CD4-positive, alpha-beta memory T cell (primary cell): Measurements from ENCODE around the gene TMEM38A. TPM values are rescaled to one million over a fixed set of nuclear protein-coding genes. Genes with fewer than 3 reads are reported as not detected.

Source experiments
- CTCF ChIA-PET: fragments of 350-600 bp; sonication (Branson Sonifier 250); formaldehyde crosslinking; loops from one replicate; lab custom pipeline; 2021; ENCODE audit warnings: inconsistent platforms; ENCODE audit not compliant: partially characterized antibody; lab: Charles Lee
- POLR2A ChIA-PET: fragments of 350-600 bp; sonication (Branson Sonifier 250); formaldehyde crosslinking; loops from one replicate; lab custom pipeline; 2021; ENCODE audit not compliant: partially characterized antibody; lab: Charles Lee
- DNase-seq, 5 donors: peaks; one replicate each; pipeline versions ENCODE4 v3.0.0 to v3.0.0-alpha.2; 2020 to 2022; ENCODE audit warnings: mixed read lengths in 1 of 5
- H3K27ac ChIP-seq: one replicate; pipeline ENCODE4 v1.7.0; 2013; ENCODE audit warnings: low read depth, low read length
- H3K27me3 ChIP-seq: 2 replicates; pipeline ENCODE4 v1.7.0; 2013; ENCODE audit warnings: mild to moderate bottlenecking, low read length, moderate library complexity; ENCODE audit not compliant: insufficient read depth
- H3K36me3 ChIP-seq: 2 replicates; pipeline ENCODE4 v1.7.0; 2013; ENCODE audit warnings: mild to moderate bottlenecking, low read length, moderate library complexity; ENCODE audit not compliant: insufficient read depth
- H3K4me1 ChIP-seq: 2 replicates; pipeline ENCODE4 v1.7.0; 2013; ENCODE audit warnings: mild to moderate bottlenecking, low read length, moderate library complexity; ENCODE audit not compliant: insufficient read depth
- H3K4me3 ChIP-seq, 2 donors: one replicate each; pipeline ENCODE4 v1.7.0; 2013; ENCODE audit warnings: low read length in 2 of 2, mild to moderate bottlenecking in 1 of 2
- H3K9me3 ChIP-seq, 2 donors: one replicate each; pipeline ENCODE4 v1.7.0; 2013; ENCODE audit warnings: low read length in 2 of 2, control low read depth in 1 of 2; ENCODE audit not compliant: control insufficient read depth in 1 of 2
- H3K27ac Mint-ChIP-seq, 7 donors: one replicate each; pipeline ENCODE4 v1.8.0; 2020 to 2021; ENCODE audit warnings: mixed read lengths in 7 of 7, mild to moderate bottlenecking in 6 of 7, inconsistent platforms in 3 of 7, moderate library complexity in 3 of 7
- H3K27me3 Mint-ChIP-seq, 2 donors: one replicate each; pipeline ENCODE4 v1.8.0; 2020 to 2021; ENCODE audit warnings: mixed read lengths in 2 of 2
- H3K36me3 Mint-ChIP-seq, 2 donors: one replicate each; pipeline ENCODE4 v1.8.0; 2020 to 2021; ENCODE audit warnings: mixed read lengths in 2 of 2, inconsistent platforms in 1 of 2, mild to moderate bottlenecking in 1 of 2
- H3K4me1 Mint-ChIP-seq, 4 donors: one replicate each; pipeline ENCODE4 v1.8.0; 2020 to 2021; ENCODE audit warnings: mixed read lengths in 4 of 4, mild to moderate bottlenecking in 1 of 4
- H3K4me3 Mint-ChIP-seq, 8 donors: one replicate each; pipeline ENCODE4 v1.8.0; 2020 to 2021; ENCODE audit warnings: mixed read lengths in 8 of 8, mild to moderate bottlenecking in 7 of 8, moderate library complexity in 6 of 8, inconsistent platforms in 3 of 8
- H3K9me3 Mint-ChIP-seq, 8 donors: one replicate each; pipeline ENCODE4 v1.8.0; 2020 to 2021; ENCODE audit warnings: mixed read lengths in 8 of 8, mild to moderate bottlenecking in 5 of 8, inconsistent platforms in 3 of 8, moderate library complexity in 1 of 8
- intact Hi-C: fragments of 100-400 bp; cut with micrococcal nuclease; formaldehyde crosslinking; loops from one replicate; pipeline ENCODE4 v1.15.1; 2023
- polyA plus RNA-seq, 2 donors: library from polyadenylated mRNA; unstranded; fragments of 300-500 nt; fragmentation: Illumina TruSeq; gene quantifications; one replicate each; pipeline ENCODE4 v1.2.3, GENCODE V29; 2021
- total RNA-seq, 2 experiments: library from RNA; stranded (reverse); gene quantifications; one replicate each; pipeline ENCODE4 v1.2.3, GENCODE V29; 2021

Gene TMEM38A
- total and polyA plus RNA-seq, 4 experiments from 2014 or later, result 0.22 to 1.2 (median 0.83) TPM

- H3K27me3 Mint-ChIP-seq, result no peaks in the 10 kb centered on the region
- Histone ChIP-seq H3K4me3 (no peak overlapping the region), H3K27me3 (no peaks in the 10 kb centered on the region), H3K27ac (no peak overlapping the region), H3K9me3 (no peaks in the 10 kb centered on the region), H3K36me3 (peaks cover 14% of the 10 kb centered on the region), H3K4me1 (peaks cover 87% of the 10 kb centered on the region)
- ChIA-PET POLR2A (no interaction called here), CTCF (no interaction called here)
- H3K36me3 Mint-ChIP-seq, result peaks cover 6 to 11% of the 10 kb centered on the region in 2 donors
- no peak for DNase-seq
- no peak overlapping the region for H3K4me3 Mint-ChIP-seq
- no peaks in the 10 kb centered on the region for H3K9me3 Mint-ChIP-seq
- intact Hi-C loops, result no loop called here
- H3K4me1 Mint-ChIP-seq, result peaks cover 44 to 94% (median 71%) of the 10 kb centered on the region in 4 donors
- H3K27ac Mint-ChIP-seq, result peak overlapping the region in 3 of 7 donors; percentile 22 to 75 (median 55)
Observed at GRCh38 chr19:16619457-16619856, 41.5 kb upstream of the TMEM38A start.

DNA sequence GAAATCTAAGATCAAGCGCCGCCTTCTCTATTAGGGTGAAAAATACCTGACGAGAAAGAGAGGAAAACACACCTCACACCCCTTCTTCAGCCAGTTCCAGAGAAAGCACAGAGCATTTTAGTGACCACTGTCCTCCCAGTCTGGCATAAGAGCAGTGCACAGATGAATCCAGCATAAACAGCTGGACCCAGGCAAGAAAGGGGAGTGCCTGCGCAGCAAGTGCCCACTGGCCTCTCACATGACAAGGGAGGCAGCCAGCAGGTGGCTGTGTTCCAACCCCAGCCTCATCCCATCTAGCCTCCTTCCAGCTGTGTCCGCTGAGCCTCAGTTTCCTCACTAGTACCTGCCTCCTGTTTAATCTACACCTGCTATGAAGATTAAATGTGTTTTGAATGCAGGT, 40.9 kb upstream of the TMEM38A start:
- Mint-ChIP-seq H3K36me3 (peaks cover 6 to 16% of the 10 kb centered on the region in 2 donors), H3K4me1 (peaks cover 41 to 93% (median 72%) of the 10 kb centered on the region in 4 donors), H3K4me3 (no peak overlapping the region), H3K9me3 (no peaks in the 10 kb centered on the region), H3K27me3 (no peaks in the 10 kb centered on the region), H3K27ac (peak overlapping the region in 3 of 7 donors; percentile 22 to 70 (median 64))
- Histone ChIP-seq H3K27ac (no peak overlapping the region), H3K9me3 (no peaks in the 10 kb centered on the region), H3K27me3 (no peaks in the 10 kb centered on the region), H3K36me3 (peaks cover 14% of the 10 kb centered on the region), H3K4me3 (no peak overlapping the region), H3K4me1 (peaks cover 83% of the 10 kb centered on the region)
- intact Hi-C loops, result no loop called here
- ChIA-PET CTCF (no interaction called here), POLR2A (no interaction called here)
- DNase-seq, result no peak

DNA sequence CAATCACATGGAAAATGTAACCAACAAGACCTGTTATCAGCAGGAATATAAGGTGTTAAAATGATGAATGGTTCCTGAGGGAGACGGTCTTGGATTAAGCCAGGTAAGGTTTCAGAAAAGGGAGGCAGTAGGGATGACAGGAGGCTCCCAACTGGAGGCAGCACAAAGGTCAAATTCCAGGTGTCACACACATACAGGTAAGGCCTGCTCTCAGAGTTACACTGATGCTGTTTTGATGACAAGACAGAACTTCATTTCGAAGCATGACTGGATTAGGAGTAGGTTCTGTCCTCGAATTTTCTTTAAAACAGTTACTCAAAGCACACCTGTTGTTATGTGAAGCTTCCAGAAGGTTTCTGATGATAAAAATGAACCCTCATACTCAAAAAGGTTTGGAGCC, 40.4 kb upstream of the TMEM38A start:
- POLR2A ChIA-PET, result no interaction called here
- Mint-ChIP-seq H3K36me3 (peaks cover 10 to 22% of the 10 kb centered on the region in 2 donors), H3K27ac (peak overlapping the region in 3 of 7 donors; percentile 27 to 70 (median 50)), H3K4me1 (peaks cover 44 to 93% (median 73%) of the 10 kb centered on the region in 4 donors), H3K4me3 (peak overlapping the region in 1 of 8 donors; percentile 24), H3K27me3 (no peaks in the 10 kb centered on the region), H3K9me3 (no peaks in the 10 kb centered on the region)
- Histone ChIP-seq H3K4me3 (no peak overlapping the region), H3K36me3 (peaks cover 14% of the 10 kb centered on the region), H3K27me3 (no peaks in the 10 kb centered on the region), H3K4me1 (peaks cover 81% of the 10 kb centered on the region), H3K9me3 (no peaks in the 10 kb centered on the region), H3K27ac (no peak overlapping the region)
- no peak for DNase-seq
- intact Hi-C loops, result no loop called here
- CTCF ChIA-PET, result no interaction called here

GRCh38 chr19:16621165-16621800, 39.7 kb upstream of the TMEM38A start:
- Histone ChIP-seq H3K27ac (no peak overlapping the region), H3K9me3 (no peaks in the 10 kb centered on the region), H3K4me3 (no peak overlapping the region), H3K36me3 (peaks cover 14% of the 10 kb centered on the region), H3K4me1 (peaks cover 81% of the 10 kb centered on the region), H3K27me3 (no peaks in the 10 kb centered on the region)
- DNase-seq, result no peak
- Mint-ChIP-seq H3K27ac (peak overlapping the region in 2 of 7 donors; percentile 27 to 86), H3K36me3 (peaks cover 14 to 26% of the 10 kb centered on the region in 2 donors), H3K27me3 (no peaks in the 10 kb centered on the region), H3K9me3 (no peaks in the 10 kb centered on the region), H3K4me1 (peaks cover 49 to 93% (median 74%) of the 10 kb centered on the region in 4 donors), H3K4me3 (no peak overlapping the region)
- intact Hi-C loops, result no loop called here
- ChIA-PET CTCF (no interaction called here), POLR2A (no interaction called here)

DNA sequence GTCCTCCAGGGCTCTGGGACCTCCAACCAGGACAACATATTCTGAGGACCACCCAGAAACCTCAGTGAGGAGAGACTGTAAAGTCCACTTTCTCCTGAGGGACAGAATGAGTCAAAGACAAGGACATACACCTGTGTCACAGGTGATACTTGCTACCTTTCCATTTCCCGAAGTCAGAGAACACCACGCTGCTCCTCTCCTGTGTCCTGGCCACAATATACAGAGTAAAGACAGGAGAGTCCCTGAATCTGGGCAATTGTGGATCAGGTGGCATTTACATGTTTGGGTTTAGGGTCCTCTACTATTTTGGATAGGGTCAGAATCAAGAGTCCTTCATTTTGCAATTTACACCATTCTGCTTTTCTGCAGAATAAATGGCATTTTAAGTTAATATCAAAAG, 37.9 kb upstream of the TMEM38A start:
- ChIA-PET POLR2A (interaction anchor here (1.3 kb wide), 1 partner anchor 38 kb away, joined by 3 read pairs; no protein-coding TSS in a partner anchor), CTCF (no interaction called here)
- H3K4me1 ChIP-seq, result peaks cover 73% of the 10 kb centered on the region
- H3K36me3 ChIP-seq, result peaks cover 14% of the 10 kb centered on the region
- H3K9me3 ChIP-seq, result no peaks in the 10 kb centered on the region
- Mint-ChIP-seq H3K9me3 (no peaks in the 10 kb centered on the region), H3K27me3 (no peaks in the 10 kb centered on the region), H3K27ac (peak overlapping the region in 1 of 7 donors; percentile 76), H3K4me1 (peaks cover 39 to 85% (median 67%) of the 10 kb centered on the region in 4 donors), H3K36me3 (peaks cover 14 to 34% of the 10 kb centered on the region in 2 donors), H3K4me3 (peak overlapping the region in 1 of 8 donors; percentile 18)
- H3K4me3 ChIP-seq, result no peak overlapping the region
- no peak overlapping the region for H3K27ac ChIP-seq
- no peak for DNase-seq
- intact Hi-C loops, result no loop called here
- no peaks in the 10 kb centered on the region for H3K27me3 ChIP-seq

GRCh38 chr19:16623576-16623975, 37.4 kb upstream of the TMEM38A start:
- intact Hi-C loops, result no loop called here
- H3K4me1 Mint-ChIP-seq, result peaks cover 37 to 83% (median 63%) of the 10 kb centered on the region in 4 donors
- no peaks in the 10 kb centered on the region for H3K9me3 ChIP-seq
- H3K4me3 ChIP-seq, result no peak overlapping the region
- no peaks in the 10 kb centered on the region for H3K27me3 ChIP-seq
- ChIA-PET POLR2A (interaction anchor here (1.4 kb wide), 1 partner anchor 25 kb away, joined by 3 read pairs; no protein-coding TSS in a partner anchor), CTCF (no interaction called here)
- H3K27ac ChIP-seq, result no peak overlapping the region
- H3K4me3 Mint-ChIP-seq, result peak overlapping the region in 1 of 8 donors; percentile 18
- DNase-seq, result no peak
- no peaks in the 10 kb centered on the region for H3K27me3 Mint-ChIP-seq
- no peaks in the 10 kb centered on the region for H3K9me3 Mint-ChIP-seq
- peaks cover 14% of the 10 kb centered on the region for H3K36me3 ChIP-seq
- peaks cover 68% of the 10 kb centered on the region for H3K4me1 ChIP-seq
- peak overlapping the region in 4 of 7 donors; percentile 25 to 76 (median 57) for H3K27ac Mint-ChIP-seq
- H3K36me3 Mint-ChIP-seq, result peaks cover 14 to 38% of the 10 kb centered on the region in 2 donors

DNA sequence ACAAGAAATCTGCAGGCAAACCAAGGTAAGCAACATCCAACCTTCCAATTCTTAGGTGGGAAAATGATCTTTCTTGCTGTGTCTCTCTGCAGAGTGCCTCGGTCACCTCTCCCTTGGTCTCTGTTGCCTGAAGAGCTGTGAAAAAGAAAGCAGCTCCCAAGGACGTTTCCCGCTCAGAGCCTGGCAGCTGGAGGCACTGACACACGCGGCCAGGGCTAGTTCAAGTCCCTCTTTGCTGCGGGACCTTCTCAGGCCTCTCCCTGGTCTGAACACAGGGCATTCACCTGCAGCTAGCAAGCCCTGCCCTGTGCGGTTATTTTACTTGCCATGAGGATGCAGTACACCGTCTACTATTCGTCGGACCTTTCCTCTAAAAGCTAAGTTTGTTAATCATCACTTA, 36.7 kb upstream of the TMEM38A start:
- POLR2A ChIA-PET, result interaction anchor here (0.7 to 1.4 kb wide), 5 partner anchors 25 to 57 kb away, joined by 3 to 7 read pairs (median 4); no protein-coding TSS in a partner anchor
- CTCF ChIA-PET, result interaction anchor here (0.6 to 1.0 kb wide), 2 partner anchors 10 to 40 kb away, joined by 3 to 5 read pairs; no protein-coding TSS in a partner anchor
- H3K36me3 ChIP-seq, result peaks cover 14% of the 10 kb centered on the region
- H3K4me3 ChIP-seq, result no peak overlapping the region
- Mint-ChIP-seq H3K27me3 (no peaks in the 10 kb centered on the region), H3K4me1 (peaks cover 37 to 83% (median 61%) of the 10 kb centered on the region in 4 donors), H3K9me3 (no peaks in the 10 kb centered on the region), H3K36me3 (peaks cover 14 to 43% of the 10 kb centered on the region in 2 donors), H3K4me3 (no peak overlapping the region), H3K27ac (peak overlapping the region in 1 of 7 donors; percentile 71)
- peaks cover 68% of the 10 kb centered on the region for H3K4me1 ChIP-seq
- H3K9me3 ChIP-seq, result no peaks in the 10 kb centered on the region
- intact Hi-C loops, result no loop called here
- no peaks in the 10 kb centered on the region for H3K27me3 ChIP-seq
- no peak for DNase-seq
- H3K27ac ChIP-seq, result no peak overlapping the region
